H1 (cell line): ENCODE measurements around the gene FBXO8. TPM values are rescaled to one million over a fixed set of nuclear protein-coding genes. Genes with fewer than 3 reads are reported as not detected.

ENCODE experiments used
- CTCF ChIA-PET: fragments of 300-600 bp; sonication (Branson Sonifier 250); formaldehyde crosslinking; loops from one replicate; lab custom pipeline; 2021; ENCODE audit not compliant: partially characterized antibody; lab: Charles Lee
- POLR2A ChIA-PET: fragments of 300-600 bp; sonication (Branson Sonifier 250); formaldehyde crosslinking; loops from one replicate; lab custom pipeline; 2021; ENCODE audit warnings: inconsistent platforms; ENCODE audit not compliant: partially characterized antibody; lab: Charles Lee
- DNase-seq, 2 experiments: peaks; one replicate each; pipeline versions ENCODE4 v3.0.0 to v3.0.0-alpha.2; 2010 to 2022; ENCODE audit warnings: low spot score in 2 of 2, low read depth in 1 of 2, mixed read lengths in 1 of 2
- FAIRE-seq: peaks from 2 replicates; lab custom pipeline; 2011; peaks lifted over from hg19 to GRCh38; lab: Jason Lieb, UNC
- H2AFZ ChIP-seq: 2 replicates; pipeline ENCODE4 v1.8.1; 2012; ENCODE audit warnings: low read length, inconsistent platforms
- H2AK5ac ChIP-seq: 2 replicates; pipeline ENCODE4 v1.6.1; 2013; ENCODE audit warnings: low read depth, low read length
- H2BK120ac ChIP-seq: replicated peaks from 2 replicates; pipeline ENCODE3; 2013; ENCODE audit warnings: low read depth, low read length, inconsistent platforms
- H2BK12ac ChIP-seq: 2 replicates; pipeline ENCODE4 v1.6.1; 2013; ENCODE audit warnings: low read depth, low read length
- H2BK15ac ChIP-seq: 2 replicates; pipeline ENCODE4 v1.6.1; 2013; ENCODE audit warnings: low read length
- H2BK20ac ChIP-seq: 2 replicates; pipeline ENCODE4 v1.6.1; 2013; ENCODE audit warnings: low read length
- H2BK5ac ChIP-seq: 2 replicates; pipeline ENCODE4 v1.6.1; 2013; ENCODE audit warnings: low read depth, low read length
- H3K14ac ChIP-seq: 2 replicates; pipeline ENCODE4 v1.6.1; 2013; ENCODE audit warnings: inconsistent platforms; ENCODE audit not compliant: insufficient read length
- H3K18ac ChIP-seq: 2 replicates; pipeline ENCODE4 v1.6.1; 2013; ENCODE audit warnings: low read length; ENCODE audit errors: extremely low read depth
- H3K23ac ChIP-seq: 2 replicates; pipeline ENCODE4 v1.6.1; 2013; ENCODE audit warnings: inconsistent platforms; ENCODE audit not compliant: insufficient read length
- H3K23me2 ChIP-seq: 2 replicates; pipeline ENCODE4 v1.6.1; 2013; ENCODE audit warnings: low read depth, low read length
- H3K27ac ChIP-seq: 2 replicates; pipeline ENCODE4 v1.6.1; 2011; ENCODE audit warnings: low read depth, low read length, inconsistent platforms
- H3K27me3 ChIP-seq, 4 experiments: replicated peaks in 1 of 4; 1 replicate in 1 of 4; 2 replicates in 3 of 4; pipeline versions ENCODE4 v1.6.1 to v1.8.1; 2011 to 2013; ENCODE audit warnings: low read length in 3 of 4, mild to moderate bottlenecking in 3 of 4, inconsistent platforms in 2 of 4, mixed read lengths in 2 of 4, moderate library complexity in 1 of 4; ENCODE audit not compliant: control insufficient read depth in 3 of 4, insufficient read depth in 3 of 4; ENCODE audit errors: extremely low read depth in 1 of 4
- H3K36me3 ChIP-seq, 4 experiments: 2 replicates each; pipeline versions ENCODE4 v1.6.1 to v1.8.1; 2011 to 2013; ENCODE audit warnings: mild to moderate bottlenecking in 4 of 4, low read length in 3 of 4, moderate library complexity in 2 of 4, control low read depth in 1 of 4, inconsistent platforms in 1 of 4; ENCODE audit not compliant: insufficient read depth in 4 of 4, control insufficient read depth in 2 of 4
- H3K4ac ChIP-seq: replicated peaks from 2 replicates; pipeline ENCODE3; 2013; ENCODE audit warnings: low read length, low read depth, mixed read lengths, inconsistent platforms; ENCODE audit not compliant: insufficient read length
- H3K4me1 ChIP-seq, 4 experiments: replicated peaks in 1 of 4; 1 replicate in 1 of 4; 2 replicates in 3 of 4; pipeline versions ENCODE4 v1.6.1 to v1.8.1; 2011 to 2013; ENCODE audit warnings: low read length in 3 of 4, inconsistent platforms in 2 of 4, mixed read lengths in 1 of 4; ENCODE audit not compliant: insufficient read depth in 4 of 4, control insufficient read depth in 3 of 4
- H3K4me2 ChIP-seq, 2 experiments: 2 replicates each; pipeline versions ENCODE4 v1.6.1 to v1.8.1; 2011 to 2013; ENCODE audit warnings: low read depth in 2 of 2, low read length in 2 of 2, control low read depth in 1 of 2, inconsistent platforms in 1 of 2, mild to moderate bottlenecking in 1 of 2; ENCODE audit not compliant: insufficient read depth in 1 of 2
- H3K4me3 ChIP-seq, 4 experiments: fragments of 200-600, 300-600 bp in 1 of 4; sonication (generic), shearing (Covaris generic), sonication (Bioruptor Twin) in 1 of 4; 2 replicates each; pipeline versions ENCODE4 v1.5.1 to v1.8.1; 2011 to 2016; ENCODE audit warnings: low read length in 4 of 4, low read depth in 3 of 4, control low read depth in 2 of 4, inconsistent platforms in 2 of 4, mild to moderate bottlenecking in 2 of 4, mixed read lengths in 1 of 4, moderate library complexity in 1 of 4; ENCODE audit not compliant: insufficient read depth in 2 of 4; ENCODE audit errors: extremely low read depth in 1 of 4
- H3K56ac ChIP-seq: replicated peaks from 2 replicates; pipeline ENCODE3; 2013; ENCODE audit warnings: low read depth, mild to moderate bottlenecking, mixed read lengths, low read length, inconsistent platforms; ENCODE audit not compliant: insufficient read length
- H3K79me1 ChIP-seq: 2 replicates; pipeline ENCODE4 v1.6.1; 2013; ENCODE audit warnings: low read depth, low read length, control low read depth
- H3K79me2 ChIP-seq, 2 experiments: 2 replicates each; pipeline versions ENCODE4 v1.6.1 to v1.8.1; 2012 to 2013; ENCODE audit warnings: low read length in 2 of 2, mild to moderate bottlenecking in 2 of 2, inconsistent platforms in 1 of 2; ENCODE audit not compliant: insufficient read depth in 2 of 2, control insufficient read depth in 1 of 2
- H3K9ac ChIP-seq, 4 experiments: replicated peaks in 1 of 4; 1 replicate in 1 of 4; 2 replicates in 3 of 4; pipeline versions ENCODE4 v1.6.1 to v1.8.1; 2011 to 2013; ENCODE audit warnings: low read depth in 3 of 4, low read length in 3 of 4, control low read depth in 2 of 4, mild to moderate bottlenecking in 2 of 4, moderate library complexity in 2 of 4, inconsistent platforms in 1 of 4; ENCODE audit errors: extremely low read depth in 1 of 4
- H3K9me3 ChIP-seq, 2 experiments: 2 replicates each; pipeline versions ENCODE4 v1.6.1 to v1.8.1; 2012 to 2013; ENCODE audit warnings: mild to moderate bottlenecking in 2 of 2, moderate library complexity in 2 of 2, control low read depth in 1 of 2, inconsistent platforms in 1 of 2, low read depth in 1 of 2, low read length in 1 of 2, mixed read lengths in 1 of 2; ENCODE audit not compliant: insufficient read depth in 2 of 2
- H4K20me1 ChIP-seq, 2 experiments: replicated peaks in 1 of 2; 2 replicates each; pipeline versions ENCODE3 to v1.8.1; 2011 to 2013; ENCODE audit warnings: inconsistent platforms in 2 of 2, low read length in 2 of 2, mild to moderate bottlenecking in 1 of 2; ENCODE audit not compliant: insufficient read depth in 2 of 2, control insufficient read depth in 1 of 2
- H4K5ac ChIP-seq: 2 replicates; pipeline ENCODE4 v1.6.1; 2013; ENCODE audit warnings: low read length, low read depth, mixed read lengths, inconsistent platforms; ENCODE audit not compliant: insufficient read length
- H4K8ac ChIP-seq: 2 replicates; pipeline ENCODE4 v1.8.0; 2013; ENCODE audit warnings: mild to moderate bottlenecking, moderate library complexity, low read length, inconsistent platforms; ENCODE audit not compliant: insufficient read depth; ENCODE audit errors: extremely low read depth
- H4K91ac ChIP-seq: replicated peaks from 2 replicates; pipeline ENCODE3; 2013; ENCODE audit warnings: low read length, mixed read lengths, inconsistent platforms; ENCODE audit not compliant: insufficient read length
- CEBPB ChIP-seq: IDR thresholded peaks from 2 replicates; pipeline ENCODE4 v1.6.1; 2012; ENCODE audit warnings: low read depth, low read length
- JUN ChIP-seq: IDR thresholded peaks from 2 replicates; pipeline ENCODE4 v1.6.1; 2011; ENCODE audit warnings: low read depth, mild to moderate bottlenecking, improper control_type of control experiment, low read length
- KDM1A ChIP-seq: fragments of 200-600, 300-600 bp; sonication (generic); IDR thresholded peaks from 2 replicates; pipeline ENCODE4 v1.7.1; 2016; ENCODE audit warnings: mild to moderate bottlenecking, low read length, borderline replicate concordance
- KDM5A ChIP-seq: fragments of 200-600 bp; IDR thresholded peaks from 2 replicates; pipeline ENCODE4 v1.7.1; 2012; ENCODE audit warnings: mild to moderate bottlenecking, low read length, inconsistent platforms, mixed read lengths
- NANOG ChIP-seq: IDR thresholded peaks from 2 replicates; pipeline ENCODE4 v1.6.1; 2011; ENCODE audit warnings: low read length, low read depth, mild to moderate bottlenecking, inconsistent platforms; ENCODE audit not compliant: insufficient read depth, poor library complexity, severe bottlenecking
- RAD21 ChIP-seq, 2 experiments: IDR thresholded peaks in 1 of 2; conservative IDR thresholded peaks in 1 of 2; 2 replicates each; pipeline ENCODE4 v1.6.1; 2011; ENCODE audit warnings: low read depth in 2 of 2, low read length in 2 of 2, improper control_type of control experiment in 1 of 2, inconsistent platforms in 1 of 2, mild to moderate bottlenecking in 1 of 2, moderate library complexity in 1 of 2
- RFX5 ChIP-seq: IDR thresholded peaks from 2 replicates; pipeline ENCODE4 v1.6.1; 2011; ENCODE audit warnings: low read depth, low read length, improper control_type of control experiment, borderline replicate concordance
- SIN3A ChIP-seq, 2 experiments: IDR thresholded peaks in 1 of 2; conservative IDR thresholded peaks in 1 of 2; 2 replicates each; pipeline ENCODE4 v1.6.1; 2011 to 2012; ENCODE audit warnings: low read length in 2 of 2, improper control_type of control experiment in 1 of 2, low read depth in 1 of 2, mild to moderate bottlenecking in 1 of 2
- SP4 ChIP-seq: IDR thresholded peaks from 2 replicates; pipeline ENCODE4 v1.6.1; 2012; ENCODE audit warnings: low read length, inconsistent platforms
- TBP ChIP-seq: IDR thresholded peaks from 2 replicates; pipeline ENCODE4 v1.6.1; 2011; ENCODE audit warnings: low read depth, low read length, improper control_type of control experiment
- TEAD4 ChIP-seq: IDR thresholded peaks from 2 replicates; pipeline ENCODE4 v1.6.1; 2012; ENCODE audit warnings: low read depth, low read length, inconsistent platforms, mixed read lengths
- YY1 ChIP-seq: IDR thresholded peaks from 2 replicates; pipeline ENCODE4 v1.6.1; 2011; ENCODE audit warnings: low read depth, mild to moderate bottlenecking, low read length
- WGBS, 2 experiments: shearing (Covaris generic) in 1 of 2; methylation state at CpG; one replicate each; pipeline versions ENCODE4 v1.1.6 to v1.1.7; 2013 to 2015; ENCODE audit warnings: low lambda C conversion rate in 2 of 2, mixed read lengths in 2 of 2, inconsistent platforms in 1 of 2, low coverage in 1 of 2, missing lambda C conversion rate in 1 of 2; ENCODE audit not compliant: insufficient replicate concordance in 2 of 2, insufficient coverage in 1 of 2, insufficient read length in 1 of 2; ENCODE audit errors: extremely low coverage in 1 of 2, missing lambda C conversion rate in 1 of 2; 5-methylcytosine and 5-hydroxymethylcytosine counted together
- polyA plus RNA-seq, 7 experiments: library from polyadenylated mRNA; depleted of rRNA in 3 of 7; stranded (reverse) in 5 of 7; unstranded in 2 of 7; fragments of >200 nt in 5 of 7; fragments of 200-250 nt in 2 of 7; gene quantifications; 1 replicate in 5 of 7; 2 replicates in 1 of 7; 4 replicates in 1 of 7; pipeline versions ENCODE4 v1.2.1 to v1.2.3, GENCODE V29; 2011 to 2013; ENCODE audit warnings: missing spikeins in 2 of 7, mixed read lengths in 2 of 7
- total RNA-seq: library from RNA; stranded (reverse); fragmentation: NEBNext Ultra II Directional; extraction: Animal tissue kit (Norgen Biotek cat#: 25700); gene quantifications from 2 replicates; pipeline ENCODE4 v1.2.1, GENCODE V29; 2021
- TF ChIP-seq, protein P1 (sequence below): IDR thresholded peaks from 2 replicates; pipeline ENCODE4 v1.6.1; 2012; ENCODE audit warnings: inconsistent platforms

Gene FBXO8
- total and polyA plus RNA-seq, 2 of the 8 experiments (the other 6 are each of a cell fraction or from before 2014, with no cell fraction given), result 5.1 to 7.5 TPM

- Histone ChIP-seq H2BK120ac (no peak overlapping the region), H3K23me2 (no peaks in the 10 kb centered on the region), H2BK12ac (no peak overlapping the region), H2BK20ac (no peak overlapping the region), H4K91ac (no peak overlapping the region), H3K27me3 (no peaks in the 10 kb centered on the region), H3K23ac (no peak overlapping the region), H3K56ac (no peak overlapping the region), H3K18ac (no peak overlapping the region), H3K27ac (no peak overlapping the region), H3K14ac (no peak overlapping the region), H3K79me1 (no peaks in the 10 kb centered on the region), H3K79me2 (no peaks in the 10 kb centered on the region), H3K4me3 (no peak overlapping the region), H2AK5ac (no peak overlapping the region), H2AFZ (no peak overlapping the region), H2BK5ac (no peak overlapping the region), H3K4me1 (no peaks in the 10 kb centered on the region), H3K9ac (no peak overlapping the region), H4K20me1 (no peaks in the 10 kb centered on the region), H3K9me3 (no peaks in the 10 kb centered on the region), H3K36me3 (no peaks in the 10 kb centered on the region), H4K8ac (no peak overlapping the region), H2BK15ac (no peak overlapping the region), H3K4me2 (no peak overlapping the region), H3K4ac (no peak overlapping the region), H4K5ac (no peak overlapping the region)
- WGBS, 2 experiments, result 91% methylated on average over 6 of the region's 6 CpGs; no CpG with 5 or more reads in 1 of the 2 experiments
- DNase-seq (no peak), FAIRE-seq (no peak)
- TF ChIP-seq CEBPB (no peak), KDM5A (no peak), YY1 (no peak), RAD21 (IDR thresholded peaks at IDR 0.05 in 1 of 2, conservative IDR thresholded peaks at IDR 0.05 in 1 of 2; ENCODE audit: low read depth in 2 of 2, low read length in 2 of 2) (no peak), RFX5 (no peak), NANOG (no peak), SP4 (no peak), TEAD4 (no peak), TBP (no peak), KDM1A (no peak), SIN3A (conservative IDR thresholded peaks at IDR 0.05 in 1 of 2, IDR thresholded peaks at IDR 0.05 in 1 of 2; ENCODE audit: low read depth in 1 of 2, low read length in 2 of 2) (no peak), JUN (no peak)
- TF ChIP-seq, protein P1, sequence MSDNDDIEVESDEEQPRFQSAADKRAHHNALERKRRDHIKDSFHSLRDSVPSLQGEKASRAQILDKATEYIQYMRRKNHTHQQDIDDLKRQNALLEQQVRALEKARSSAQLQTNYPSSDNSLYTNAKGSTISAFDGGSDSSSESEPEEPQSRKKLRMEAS, result no peak
- CTCF ChIA-PET, result interaction anchor here (0.7 kb wide), 1 partner anchor 205 kb away, joined by 3 read pairs; no protein-coding TSS in a partner anchor
- POLR2A ChIA-PET, result no interaction called here
These were observed 20.6 kb downstream of the FBXO8 start for GRCh38 chr4:174262624-174263444.
